K562 (cell line): Measurements from ENCODE around the gene SNX14. TPM values are rescaled to one million over a fixed set of nuclear protein-coding genes. Genes with fewer than 3 reads are reported as not detected.

Experiments used
- ATAC-seq: fragments of 200-7000 bp; cut with Tn5 transposase; 3 replicates; pipeline ENCODE4 v1.9.1; 2020; ENCODE audit warnings: moderate library complexity
- BruUV-seq: library from RNA; stranded (reverse); fragments of 400-500 nt; replicated peaks from 2 replicates; lab custom pipeline; 2021; lab: Mats Ljungman, UMichigan
- CTCF ChIA-PET: fragments of 300-600 bp; formaldehyde crosslinking; extraction: SDS; loops from one replicate; lab custom pipeline; 2021; ENCODE audit warnings: low intra/inter-chr PET ratio; lab: Yijun Ruan, JAX
- POLR2A ChIA-PET: fragments of 300-600, 350-650 bp; sonication (Branson Sonifier 250); formaldehyde crosslinking; extraction: SDS; loops from one replicate; lab custom pipeline; 2021; ENCODE audit warnings: antibody characterized with exemption, inconsistent platforms; lab: Yijun Ruan, JAX
- DNase-seq, 4 experiments: peaks; one replicate each; pipeline versions ENCODE4 v3.0.0 to v3.0.0-alpha.2; 2011 to 2018; ENCODE audit warnings: low spot score in 3 of 4, mixed read lengths in 3 of 4; ENCODE audit errors: extremely low read depth in 1 of 4
- FAIRE-seq: peaks from 2 replicates; lab custom pipeline; 2011; peaks lifted over from hg19 to GRCh38; lab: Jason Lieb, UNC
- H2AFZ ChIP-seq: 2 replicates; pipeline ENCODE4 v1.6.0; 2011; ENCODE audit warnings: low read depth, low read length, control low read depth, inconsistent platforms
- H3K27ac ChIP-seq: fragments of 200-600 bp; 3 replicates; pipeline ENCODE4 v1.8.0; 2011; ENCODE audit warnings: low read depth, mild to moderate bottlenecking, control low read depth, inconsistent platforms, low read length, moderate library complexity, mixed read lengths; ENCODE audit errors: extremely low read depth
- H3K27me3 ChIP-seq, 2 experiments: fragments of 300-600 bp in 1 of 2; 2 replicates in 1 of 2; 3 replicates in 1 of 2; pipeline versions ENCODE4 v1.6.0 to v1.8.0; 2011; ENCODE audit warnings: inconsistent platforms in 2 of 2, low read length in 2 of 2, mild to moderate bottlenecking in 1 of 2, mixed read lengths in 1 of 2, moderate library complexity in 1 of 2; ENCODE audit not compliant: control insufficient read depth in 2 of 2, insufficient read depth in 2 of 2
- H3K36me3 ChIP-seq: fragments of 300-600 bp; 3 replicates; pipeline ENCODE4 v1.8.0; 2011; ENCODE audit warnings: mild to moderate bottlenecking, low read length, inconsistent platforms; ENCODE audit not compliant: control insufficient read depth, insufficient read depth
- H3K4me1 ChIP-seq, 2 experiments: fragments of 200-600 bp in 1 of 2; replicated peaks in 1 of 2; 2 replicates in 1 of 2; 3 replicates in 1 of 2; pipeline versions ENCODE4 v1.5.1 to v1.8.0; 2011; ENCODE audit warnings: inconsistent platforms in 2 of 2, low read length in 2 of 2, mild to moderate bottlenecking in 1 of 2, mixed read lengths in 1 of 2, moderate library complexity in 1 of 2; ENCODE audit not compliant: control insufficient read depth in 2 of 2, insufficient read depth in 2 of 2
- H3K4me2 ChIP-seq: 2 replicates; pipeline ENCODE4 v1.6.1; 2011; ENCODE audit warnings: low read length, control low read depth, inconsistent platforms, mixed read lengths; ENCODE audit not compliant: insufficient read depth
- H3K4me3 ChIP-seq: fragments of 200-600 bp; sonication (generic), shearing (Covaris generic); 2 replicates; pipeline ENCODE4 v1.5.1; 2016; ENCODE audit warnings: control low read depth, inconsistent platforms
- H3K79me2 ChIP-seq: fragments of 200-600 bp; 3 replicates; pipeline ENCODE4 v1.8.0; 2011; ENCODE audit warnings: low read length, inconsistent platforms; ENCODE audit not compliant: control insufficient read depth, insufficient read depth
- H3K9ac ChIP-seq, 2 experiments: 2 replicates each; pipeline versions ENCODE4 v1.6.0 to v1.6.1; 2011; ENCODE audit warnings: low read depth in 2 of 2, low read length in 2 of 2, control low read depth in 1 of 2, inconsistent platforms in 1 of 2, mild to moderate bottlenecking in 1 of 2, mixed read lengths in 1 of 2; ENCODE audit not compliant: insufficient read depth in 1 of 2
- H3K9me1 ChIP-seq: one replicate; pipeline ENCODE4 v1.6.0; 2011; ENCODE audit warnings: inconsistent platforms, mild to moderate bottlenecking, low read length, moderate library complexity; ENCODE audit not compliant: control insufficient read depth, insufficient read depth
- H3K9me3 ChIP-seq: replicated peaks from 2 replicates; pipeline ENCODE4 v1.5.1; 2011; ENCODE audit warnings: low read depth, low read length, inconsistent platforms; ENCODE audit not compliant: control insufficient read depth, insufficient read depth
- H4K20me1 ChIP-seq: replicated peaks from 2 replicates; pipeline ENCODE4 v1.6.1; 2011; ENCODE audit warnings: low read length, inconsistent platforms, mixed read lengths; ENCODE audit not compliant: control insufficient read depth, insufficient read depth
- CBX8 ChIP-seq: fragments of 200-600 bp; sonication (generic); IDR thresholded peaks from 2 replicates; pipeline ENCODE4 v1.6.1; 2012; ENCODE audit warnings: borderline replicate concordance, mixed run types, low read depth, mild to moderate bottlenecking, moderate library complexity, mixed read lengths, low read length, control low read depth, inconsistent platforms; ENCODE audit not compliant: poor library complexity, severe bottlenecking; ENCODE audit errors: extremely low read depth
- E2F1 ChIP-seq: sonication (generic); formaldehyde crosslinking; IDR thresholded peaks from 2 replicates; pipeline ENCODE4 v1.8.1; 2023; ENCODE audit warnings: mild to moderate bottlenecking, missing genetic modification reagents, moderate library complexity
- ELF2 ChIP-seq: fragments of 250-450 bp; sonication (Bioruptor Pico); IDR thresholded peaks from 2 replicates; pipeline ENCODE4 v1.5.0; 2021; ENCODE audit warnings: mild to moderate bottlenecking
- EP300 ChIP-seq: IDR thresholded peaks from 2 replicates; pipeline ENCODE4 v1.6.1; 2012; ENCODE audit warnings: low read length, improper control_type of control experiment
- GTF2E2 ChIP-seq: fragments of 200-800 bp; sonication (Bioruptor generic); IDR thresholded peaks from 2 replicates; pipeline ENCODE4 v1.6.1; 2016; ENCODE audit warnings: missing genetic modification characterization, missing compliant biosample characterization
- HMGN3 ChIP-seq: IDR thresholded peaks from 2 replicates; pipeline ENCODE4 v1.6.1; 2011; ENCODE audit warnings: borderline replicate concordance, low read depth, mild to moderate bottlenecking, mixed read lengths, low read length; ENCODE audit not compliant: insufficient read length; ENCODE audit errors: extremely low read depth
- HNRNPH1 ChIP-seq: fragments of 200-400 bp; formaldehyde crosslinking; optimal IDR thresholded peaks from 2 replicates; pipeline ENCODE3; 2017; ENCODE audit warnings: low read depth, mild to moderate bottlenecking, low read length, moderate library complexity
- MYNN ChIP-seq, 2 experiments: sonication (generic); formaldehyde crosslinking in 1 of 2; IDR thresholded peaks; 2 replicates each; pipeline versions ENCODE4 v1.5.0 to v1.6.1; 2016 to 2020; ENCODE audit warnings: antibody characterized with exemption in 1 of 2, missing genetic modification reagents in 1 of 2
- PHF21A ChIP-seq: fragments of 450-650 bp; IDR thresholded peaks from 2 replicates; pipeline ENCODE4 v1.6.1; 2017; ENCODE audit warnings: low read depth, borderline replicate concordance
- PYGO2 ChIP-seq: fragments of 450-650 bp; IDR thresholded peaks from 2 replicates; pipeline ENCODE4 v1.6.1; 2016; ENCODE audit warnings: mild to moderate bottlenecking, missing genetic modification characterization, moderate library complexity, missing compliant biosample characterization
- SAP30 ChIP-seq: fragments of 200-600 bp; sonication (generic); IDR thresholded peaks from 2 replicates; pipeline ENCODE4 v1.6.1; 2012; ENCODE audit warnings: borderline replicate concordance, low read depth, mild to moderate bottlenecking, moderate library complexity, low read length, control low read depth, inconsistent platforms; ENCODE audit not compliant: insufficient read depth, poor library complexity, severe bottlenecking
- ZNF165 ChIP-seq: fragments of 250-450 bp; sonication (Bioruptor Pico); IDR thresholded peaks from 2 replicates; pipeline ENCODE4 v1.4.0; 2020; ENCODE audit warnings: borderline replicate concordance
- ZNF239 ChIP-seq: fragments of 250-450 bp; sonication (Bioruptor Pico); IDR thresholded peaks from 2 replicates; pipeline ENCODE4 v1.4.0; 2020; ENCODE audit warnings: mild to moderate bottlenecking
- ZNF592 ChIP-seq: fragments of 450-650 bp; IDR thresholded peaks from 2 replicates; pipeline ENCODE4 v1.6.1; 2017; ENCODE audit warnings: antibody characterized with exemption, mild to moderate bottlenecking
- ZNF707 ChIP-seq: fragments of 250-450 bp; sonication (Bioruptor Pico); conservative IDR thresholded peaks from 2 replicates; pipeline ENCODE4 v1.8.0; 2022; ENCODE audit warnings: inconsistent platforms, mild to moderate bottlenecking, moderate library complexity
- WGBS: fragments of 100-300 bp; shearing (Covaris generic); methylation state at CpG from one replicate; pipeline ENCODE4 v1.1.6; 2016; ENCODE audit warnings: low coverage, mixed read lengths; ENCODE audit not compliant: insufficient coverage; ENCODE audit errors: missing lambda C conversion rate; 5-methylcytosine and 5-hydroxymethylcytosine counted together
- in situ Hi-C: fragments of 300-500 bp; cut with MboI; formaldehyde crosslinking; loops from 4 replicates; pipeline ENCODE4 v1.15.0; 2018; ENCODE audit warnings: inconsistent platforms, mixed read lengths
- intact Hi-C: fragments of 100-400 bp; cut with micrococcal nuclease; formaldehyde crosslinking; loops from 2 replicates; pipeline ENCODE4 v1.14.2; 2022
- polyA plus RNA-seq, 8 experiments: library from polyadenylated mRNA; depleted of rRNA in 4 of 8; stranded (reverse) in 5 of 8; unstranded in 3 of 8; fragments of >200 nt; fragmentation: Nextera tagmentation in 2 of 8; fragmentation: Illumina TruSeq in 1 of 8; extraction: Ambion mirVana in 2 of 8; extraction: Trizol in 1 of 8; gene quantifications; 2 replicates each; pipeline versions ENCODE4 v1.2.1 to v1.2.3, GENCODE V29; 2011 to 2014; ENCODE audit warnings: inconsistent platforms in 1 of 8, missing spikeins in 1 of 8
- total RNA-seq, 7 experiments: library from RNA; depleted of rRNA in 6 of 7; stranded (reverse); fragments of >200 nt in 6 of 7; fragmentation: Illumina TruSeq in 2 of 7; extraction: Trizol in 2 of 7; gene quantifications; 2 replicates each; pipeline versions ENCODE4 v1.2.1 to v1.2.3, GENCODE V29; 2011 to 2021; ENCODE audit warnings: low replicate concordance in 1 of 7
- TF ChIP-seq, protein P1 (sequence below): fragments of 450-650 bp; formaldehyde crosslinking; IDR thresholded peaks from 2 replicates; pipeline ENCODE4 v1.4.0; 2022; ENCODE audit warnings: missing genetic modification characterization

Gene SNX14
- total and polyA plus RNA-seq, 9 of the 15 experiments (the other 6 are each of a cell fraction or from before 2014, with no cell fraction given): 46.5 to 140 (median 71.2) TPM

GRCh38 chr6:85628353-85628752, 34.7 kb upstream of the SNX14 start:
- H4K20me1 ChIP-seq: peaks cover 10% of the 10 kb centered on the region
- no peaks in the 10 kb centered on the region for H3K27me3 ChIP-seq
- CTCF ChIA-PET: no interaction called here
- ATAC-seq: no peak; the same call in 2 of the 3 replicates
- no peaks in the 10 kb centered on the region for H3K9me1 ChIP-seq
- POLR2A ChIA-PET: interaction anchor here (0.6 to 6.3 kb wide), 3 partner anchors 10 to 27 kb away, joined by 3 to 75 read pairs (median 8); partner anchors contain the start of gene SYNCRIP
- no peak overlapping the region for H2AFZ ChIP-seq
- peaks cover 96% of the 10 kb centered on the region for H3K36me3 ChIP-seq
- no peak overlapping the region for H3K27ac ChIP-seq
- in situ Hi-C loops: no loop called here
- H3K4me2 ChIP-seq: no peak overlapping the region
- no peaks in the 10 kb centered on the region for H3K4me1 ChIP-seq
- no peak overlapping the region for H3K9ac ChIP-seq
- intact Hi-C loops: no loop called here
- no TSS peak for BruUV-seq
- DNase-seq: no peak
- H3K4me3 ChIP-seq: no peak overlapping the region
- peaks cover 94% of the 10 kb centered on the region for H3K79me2 ChIP-seq
- FAIRE-seq: no peak
- H3K9me3 ChIP-seq: no peaks in the 10 kb centered on the region
- WGBS: 96% methylated on average over 1 of the region's 1 CpG
- no peak for TF ChIP-seq ELF2
- no peak for TF ChIP-seq ZNF707 (CRISPR knock-in tag)
- no peak for TF ChIP-seq ZNF165 (CRISPR knock-in tag)
- TF ChIP-seq ZNF239 (CRISPR knock-in tag): no peak
- TF ChIP-seq PYGO2 (tag): no peak
- TF ChIP-seq HNRNPH1: no peak
- TF ChIP-seq, protein P1, sequence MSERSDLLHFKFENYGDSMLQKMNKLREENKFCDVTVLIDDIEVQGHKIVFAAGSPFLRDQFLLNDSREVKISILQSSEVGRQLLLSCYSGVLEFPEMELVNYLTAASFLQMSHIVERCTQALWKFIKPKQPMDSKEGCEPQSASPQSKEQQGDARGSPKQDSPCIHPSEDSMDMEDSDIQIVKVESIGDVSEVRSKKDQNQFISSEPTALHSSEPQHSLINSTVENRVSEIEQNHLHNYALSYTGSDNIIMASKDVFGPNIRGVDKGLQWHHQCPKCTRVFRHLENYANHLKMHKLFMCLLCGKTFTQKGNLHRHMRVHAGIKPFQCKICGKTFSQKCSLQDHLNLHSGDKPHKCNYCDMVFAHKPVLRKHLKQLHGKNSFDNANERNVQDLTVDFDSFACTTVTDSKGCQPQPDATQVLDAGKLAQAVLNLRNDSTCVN (CRISPR knock-in tag): no peak
- TF ChIP-seq HMGN3: no peak
- no peak for TF ChIP-seq GTF2E2 (tag)
- TF ChIP-seq CBX8: no peak
- TF ChIP-seq PHF21A: no peak
- TF ChIP-seq SAP30: no peak
- no peak for TF ChIP-seq E2F1 (CRISPR knock-in tag)
- no peak for TF ChIP-seq EP300
- no peak for TF ChIP-seq MYNN (IDR thresholded peaks at IDR 0.05)
- no peak for TF ChIP-seq MYNN (CRISPR knock-in tag; IDR thresholded peaks at IDR 0.05)
- TF ChIP-seq ZNF592: no peak
